HG03135 (cell line): Measurements from ENCODE around the gene TSPAN9.

Experiments
- ATAC-seq: cut with Tn5 transposase; IDR thresholded peaks from one replicate; pipeline ENCODE4 v1.9.1; 2021; ENCODE audit warnings: mild to moderate bottlenecking, moderate library complexity; ENCODE audit not compliant: unreplicated experiment

The TSPAN9 gene

DNA sequence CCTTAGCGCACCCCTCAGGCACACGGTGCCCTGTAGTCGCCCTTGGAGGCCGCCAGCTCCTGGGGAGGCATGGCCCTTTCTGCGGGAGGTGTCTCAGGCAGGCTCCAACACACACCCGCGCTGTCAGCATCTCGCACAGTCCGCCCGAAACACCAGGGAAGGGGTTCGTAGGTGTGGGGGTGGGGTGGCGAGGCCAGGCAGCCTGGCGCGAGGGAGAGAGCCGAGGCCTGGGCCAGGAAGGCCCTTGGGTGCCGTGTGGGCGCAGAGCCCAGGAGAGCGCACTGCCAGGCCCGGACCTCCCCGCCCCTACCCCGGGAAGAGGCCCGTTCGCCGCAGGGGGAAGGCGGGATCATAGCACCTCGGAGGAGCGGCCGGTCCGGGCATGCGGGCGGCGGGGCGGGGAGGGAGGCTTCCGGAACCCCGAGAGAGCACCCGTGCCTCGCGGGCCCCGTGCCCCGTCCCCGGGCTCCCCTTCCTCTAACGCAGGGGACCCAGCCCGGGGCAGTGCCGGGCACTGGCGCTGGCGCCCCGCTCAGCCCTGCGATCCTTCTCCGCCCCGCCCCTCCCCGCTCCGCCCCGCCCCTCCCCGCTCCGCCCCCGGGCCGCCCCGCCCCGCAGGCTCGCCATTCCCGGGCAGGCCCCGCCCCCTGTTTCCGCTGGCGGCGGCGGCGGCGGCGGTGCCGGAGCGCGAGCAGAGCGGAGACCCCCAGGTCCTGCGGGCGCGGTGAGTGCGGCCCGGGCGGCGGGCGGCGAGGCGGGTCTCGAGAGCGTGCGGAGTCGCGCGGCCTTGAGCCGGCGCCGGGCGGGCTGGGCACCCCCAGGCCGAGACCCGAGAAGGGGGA is at the start of gene TSPAN9:
TSS of gene TSPAN9 (plus strand) at position 650 of the 842 bp plus-strand sequence. CDS start 123,815 bp downstream, outside the sequence.
- ATAC-seq, result peak; percentile 72

GRCh38 chr12:3028108-3028507 is 49.1 kb upstream of the TSPAN9 start:
- no peak for ATAC-seq

DNA sequence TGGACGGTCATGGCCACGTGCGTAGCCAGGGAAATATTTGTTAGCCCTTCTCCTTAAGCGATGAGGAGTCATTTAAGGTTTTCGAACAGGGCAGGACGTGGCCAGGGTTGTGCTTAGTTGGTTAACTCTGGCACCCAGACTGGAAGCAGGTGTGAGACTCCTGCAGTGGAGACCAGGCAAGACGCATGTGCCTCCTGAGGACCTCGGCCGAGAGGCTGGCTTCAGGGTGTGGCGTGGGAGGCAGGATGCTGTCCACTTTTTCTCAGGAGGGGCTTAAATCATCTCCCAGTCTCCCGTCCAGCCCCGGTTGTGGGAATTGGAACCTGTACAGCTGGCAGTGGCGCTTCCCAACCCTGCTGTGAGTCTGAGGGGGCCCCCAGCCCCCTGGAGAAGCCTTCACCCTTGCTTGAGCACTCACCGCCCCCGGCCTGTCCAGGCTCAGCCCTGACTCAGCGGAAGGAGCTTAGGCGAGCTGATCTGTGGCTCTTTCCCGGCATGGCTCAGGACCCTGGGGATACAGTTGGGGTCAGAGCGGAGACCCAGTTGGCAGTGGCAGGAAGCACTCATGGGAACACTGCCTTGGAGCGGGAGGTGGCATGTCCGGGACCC is 46.3 kb upstream of the TSPAN9 start:
- ATAC-seq, result no peak

- no peak for ATAC-seq
Observed at GRCh38 chr12:3032161-3032560, 45.0 kb upstream of the TSPAN9 start.

GRCh38 chr12:3032770-3033538 is 44.2 kb upstream of the TSPAN9 start:
- ATAC-seq, result no peak

DNA sequence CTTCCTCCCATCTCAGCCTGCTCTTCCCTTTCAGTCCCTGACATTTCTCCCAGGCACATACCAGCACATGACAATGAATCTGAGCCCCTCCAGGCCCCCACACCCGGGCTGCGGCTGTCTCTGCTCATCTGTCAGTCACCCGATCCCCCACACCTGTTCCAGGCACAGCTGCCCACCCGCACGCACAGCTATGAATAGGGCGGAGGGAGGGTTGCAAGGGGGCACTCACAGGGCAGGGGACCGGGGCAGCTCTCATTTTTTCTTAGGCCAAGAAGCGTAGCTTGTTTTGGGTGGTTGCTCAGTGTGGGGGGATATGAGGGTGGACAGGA is 43.7 kb upstream of the TSPAN9 start:
- ATAC-seq, result no peak

DNA sequence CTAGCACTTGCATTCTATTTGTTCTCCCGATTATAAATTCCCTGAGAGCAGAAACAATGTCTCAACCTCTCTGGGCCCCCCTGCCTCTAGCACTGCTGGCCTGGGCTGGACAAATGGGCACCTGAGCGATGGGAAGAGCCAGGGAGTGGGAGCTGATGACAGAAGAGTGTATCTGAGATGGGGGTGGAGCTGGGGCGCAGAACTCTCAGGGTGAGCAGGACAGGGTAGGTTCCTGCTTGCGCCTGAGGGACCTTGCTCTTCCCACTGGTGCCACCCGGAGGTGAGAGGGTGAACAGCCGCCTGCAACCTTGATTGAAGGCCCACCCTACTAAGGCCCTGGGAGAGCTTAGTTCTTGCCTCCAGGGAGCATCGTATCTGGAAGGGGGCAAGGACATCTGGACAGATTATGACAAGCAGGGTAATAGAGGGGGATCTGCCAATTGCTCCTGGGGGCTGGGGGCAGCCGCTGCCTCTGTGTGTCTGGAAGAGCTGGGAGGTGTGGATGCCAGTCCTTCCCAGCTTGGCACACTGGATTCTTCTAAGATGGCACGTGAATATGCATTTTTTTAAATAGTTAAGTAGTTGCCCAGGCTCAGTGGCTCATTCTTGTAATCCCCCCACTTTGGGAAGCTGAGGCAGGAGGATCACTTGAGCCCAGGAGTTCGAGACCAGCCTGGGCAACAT is 43.0 kb upstream of the TSPAN9 start:
- ATAC-seq, result no peak

DNA sequence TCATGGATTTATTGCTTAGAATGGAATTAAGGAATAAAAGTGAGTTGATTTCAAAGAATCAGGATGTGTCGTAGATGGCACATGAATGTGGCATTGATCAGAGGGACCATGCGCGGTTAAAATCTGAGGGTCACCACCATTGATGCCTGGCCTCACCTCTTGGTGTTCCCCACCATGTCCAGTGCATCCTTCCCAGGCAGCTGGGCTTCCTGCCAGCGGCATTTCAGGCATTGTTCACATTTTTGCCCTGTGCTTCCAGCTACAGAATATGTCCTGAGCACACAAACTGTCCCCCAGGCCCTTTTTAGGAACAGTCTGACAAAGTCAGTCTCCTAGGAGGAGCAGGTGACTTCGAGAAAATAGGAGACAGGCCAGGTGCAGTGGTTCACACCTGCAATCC is 42.0 kb upstream of the TSPAN9 start:
- ATAC-seq, result no peak

DNA sequence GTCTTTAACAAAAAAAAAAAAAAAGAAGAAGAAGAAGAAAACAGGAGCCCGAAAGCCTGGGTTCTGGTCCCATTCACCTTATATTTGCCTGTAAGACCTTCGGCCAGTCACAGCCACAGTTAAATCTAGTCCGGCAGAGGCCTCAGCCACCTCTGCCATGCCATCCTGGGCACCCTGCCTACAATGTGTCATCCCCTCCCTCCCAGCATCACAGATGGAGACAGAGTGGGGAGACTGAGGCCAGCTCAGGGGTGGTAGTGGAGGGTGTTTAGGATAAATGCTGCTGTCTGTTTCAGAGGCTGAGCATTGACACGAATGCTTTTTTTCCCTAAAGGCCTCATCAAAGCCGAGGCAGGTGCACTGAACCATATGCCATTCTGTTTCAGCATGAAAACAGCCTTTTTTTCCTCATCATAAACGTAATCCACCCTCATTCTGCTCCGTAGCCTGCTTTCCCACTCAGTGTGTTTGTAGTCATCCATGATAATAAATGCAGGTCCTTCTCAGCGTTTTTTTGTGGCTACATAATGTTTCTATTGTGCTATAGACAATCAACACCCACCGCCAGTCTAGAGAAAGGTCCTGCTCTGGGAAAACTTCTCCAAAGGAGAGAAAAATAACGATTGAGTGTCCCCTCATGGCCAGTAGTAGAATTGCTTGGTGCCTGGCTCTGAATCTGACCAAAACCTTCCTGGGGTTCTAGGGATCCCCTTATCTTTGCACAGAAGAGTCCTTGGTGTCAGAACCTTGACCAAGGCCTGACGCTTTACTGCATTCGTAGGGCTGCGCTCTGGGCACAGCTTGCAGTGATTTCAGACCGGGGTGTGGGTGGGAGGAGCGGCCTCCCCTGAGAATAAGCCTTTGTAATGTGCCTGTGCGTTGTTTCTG is 41.1 kb upstream of the TSPAN9 start:
- no peak for ATAC-seq

- ATAC-seq, result no peak
Observed at GRCh38 chr12:3036901-3037600, 40.1 kb upstream of the TSPAN9 start.

- ATAC-seq, result no peak
Observed at GRCh38 chr12:3038166-3038565, 39.0 kb upstream of the TSPAN9 start.

GRCh38 chr12:3038926-3039510 is 38.2 kb upstream of the TSPAN9 start:
- ATAC-seq, result no peak

DNA sequence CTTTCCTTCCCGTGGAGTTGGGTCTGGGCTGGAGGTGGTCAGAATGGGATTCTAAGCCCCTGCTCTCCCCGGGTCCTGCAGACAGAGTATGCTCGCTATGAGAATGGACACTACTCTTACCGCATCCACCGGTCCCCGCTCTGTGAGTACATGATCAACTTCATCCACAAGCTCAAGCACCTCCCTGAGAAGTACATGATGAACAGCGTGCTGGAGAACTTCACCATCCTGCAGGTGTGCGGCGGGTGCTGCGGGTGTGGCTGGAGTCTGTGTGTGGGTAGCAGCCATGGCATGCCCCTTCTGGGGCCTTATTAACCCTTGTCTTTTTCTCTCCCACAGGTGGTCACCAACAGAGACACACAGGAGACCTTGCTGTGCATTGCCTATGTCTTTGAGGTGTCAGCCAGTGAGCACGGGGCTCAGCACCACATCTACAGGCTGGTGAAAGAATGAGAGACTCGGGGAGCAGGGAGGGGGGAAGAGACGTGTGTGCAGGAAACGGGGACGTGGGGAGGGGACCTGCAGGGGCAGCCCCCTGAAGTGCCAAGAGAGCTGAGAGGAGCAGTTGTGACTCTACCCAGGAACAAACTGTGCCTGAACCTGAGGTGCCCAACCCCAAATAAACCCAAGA is 37.0 kb upstream of the TSPAN9 start:
- ATAC-seq, result no peak

DNA sequence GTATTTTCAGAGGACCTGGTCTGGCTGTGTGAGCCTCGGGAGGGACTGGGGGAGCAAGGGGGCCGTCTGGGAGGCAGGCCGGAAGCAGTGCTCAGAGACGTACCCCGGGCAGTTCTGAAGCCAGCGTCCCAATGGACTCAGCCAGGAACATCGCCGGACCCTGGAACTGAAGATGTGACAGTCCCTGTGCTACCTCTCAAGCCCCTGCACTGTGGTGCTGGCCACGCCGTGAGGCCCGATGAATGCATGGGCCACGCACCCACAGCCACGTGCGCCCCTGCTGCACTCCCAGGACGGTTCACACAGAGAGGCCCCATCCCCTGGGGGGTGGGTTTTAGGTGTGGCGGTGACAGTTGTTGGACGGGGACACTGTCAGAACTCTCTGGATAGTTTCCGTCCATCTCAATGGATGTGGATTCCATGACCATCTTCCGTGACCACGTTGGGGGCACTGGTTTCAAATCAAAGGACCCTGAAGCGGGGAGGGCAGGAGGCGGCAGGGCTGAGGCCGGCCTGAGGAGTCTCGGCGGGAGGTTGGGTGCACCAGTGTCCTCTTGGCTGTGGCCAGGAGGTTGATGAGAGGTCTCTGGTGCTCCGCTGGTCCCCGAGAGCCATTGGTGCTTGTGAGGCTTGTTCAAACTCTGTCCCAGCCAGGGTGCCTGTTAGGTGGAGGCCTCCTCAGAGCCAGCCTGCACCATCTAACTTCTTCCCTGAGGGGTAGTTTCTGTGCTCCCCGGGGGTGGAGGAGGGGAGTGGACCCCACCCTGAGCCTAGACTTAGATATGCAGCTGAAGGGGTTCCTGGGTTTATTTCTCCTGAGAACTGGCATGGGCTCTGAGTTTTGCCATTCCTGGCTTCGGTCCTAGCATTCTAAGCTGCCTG is 36.3 kb upstream of the TSPAN9 start:
- no peak for ATAC-seq

GRCh38 chr12:3041558-3042164 is 35.5 kb upstream of the TSPAN9 start:
- no peak for ATAC-seq

DNA sequence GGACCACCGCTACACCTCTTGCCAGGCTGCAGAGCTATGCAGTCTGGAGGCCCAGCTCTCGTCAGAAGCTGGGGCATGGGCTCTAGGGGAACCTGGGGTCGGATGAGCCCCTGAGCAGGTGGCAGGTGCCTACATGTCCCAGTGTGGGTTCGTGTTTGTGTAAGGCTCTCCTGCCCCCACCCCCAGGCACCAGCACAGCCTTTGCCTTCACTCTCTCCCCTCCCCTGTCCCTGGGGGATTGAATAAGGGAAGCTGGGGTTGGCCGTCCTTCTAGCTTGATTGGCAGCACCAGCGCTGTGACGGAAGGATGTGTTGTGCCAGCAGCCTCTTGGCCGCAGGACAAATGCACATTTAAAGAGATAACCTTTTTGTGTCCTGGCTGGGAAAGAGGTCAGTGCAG is 34.8 kb upstream of the TSPAN9 start:
- ATAC-seq, result no peak

- ATAC-seq, result no peak
Observed at GRCh38 chr12:3042826-3043225, 34.4 kb upstream of the TSPAN9 start.
